Pancreas (tissue), 10 donors: ENCODE measurements around the gene SPDYE2B. TPM values are rescaled to one million over a fixed set of nuclear protein-coding genes. Genes with fewer than 3 reads are reported as not detected.
A peak's percentile ranks its signal among the peaks of the same experiment; 100 is the strongest.
"Not testable (repeated sequence)": the region's sequence is repeated elsewhere in the genome, so short reads cannot be mapped to it uniquely, and the experiment has no call there.

Experiments used
- ATAC-seq, 4 donors: fragments of 200-7000 bp; cut with Tn5 transposase; one replicate each; pipeline versions ENCODE4 v1.8.0 to v1.9.1; 2020; ENCODE audit warnings: mild to moderate bottlenecking in 4 of 4, moderate library complexity in 4 of 4
- DNase-seq, 6 donors: peaks; one replicate each; pipeline ENCODE4 v3.0.0-alpha.2; 2020
- FAIRE-seq: peaks from 2 replicates; lab custom pipeline; 2012; peaks lifted over from hg19 to GRCh38; lab: Jason Lieb, UNC
- H3K27ac ChIP-seq, 4 donors: fragments of 200-600 bp; sonication (generic); 1 replicate in 3 of 4; 2 replicates in 1 of 4; pipeline versions ENCODE4 v1.5.0 to v1.8.0; 2020
- H3K27me3 ChIP-seq, 4 donors: fragments of 200-600 bp; one replicate each; pipeline ENCODE4 v1.8.0; 2021
- H3K36me3 ChIP-seq, 3 donors: fragments of 200-600 bp; sonication (generic) in 1 of 3; one replicate each; pipeline versions ENCODE4 v1.5.0 to v1.8.0; 2020 to 2021
- H3K4me1 ChIP-seq, 3 donors: fragments of 200-600 bp; one replicate each; pipeline ENCODE4 v1.8.0; 2021
- H3K4me3 ChIP-seq, 4 donors: fragments of 200-600 bp; sonication (generic) in 2 of 4; one replicate each; pipeline versions ENCODE4 v1.5.0 to v1.8.0; 2020 to 2021
- H3K9me3 ChIP-seq, 4 donors: fragments of 200-600 bp; one replicate each; pipeline ENCODE4 v1.8.0; 2021
- WGBS, 2 donors: extraction: QIAGEN DNeasy Blood & Tissue Kit; methylation state at CpG; one replicate each; pipeline ENCODE4 v1.1.7; 2013; 5-methylcytosine and 5-hydroxymethylcytosine counted together
- intact Hi-C, 3 donors: fragments of 100-400 bp; cut with DNase I; formaldehyde crosslinking; loops; one replicate each; pipeline versions ENCODE4 v1.11.1 to v1.14.2; 2022
- polyA plus RNA-seq, 2 donors: library from polyadenylated mRNA; stranded (reverse); fragments of 200-250 nt; gene quantifications; one replicate each; pipeline ENCODE4 v1.2.3, GENCODE V29; 2013
- total RNA-seq, 6 donors: library from RNA; stranded (reverse); fragmentation: NEBNext Ultra II Directional in 4 of 6; extraction: Animal tissue kit (Norgen Biotek cat#: 25700) in 4 of 6; gene quantifications; one replicate each; pipeline versions ENCODE4 v1.2.1 to v1.2.4, GENCODE V29; 2021 to 2023
- donor health status: healthy with polysubstance abuse.
- donor health status: DM: no; HTN: no; CAD: no; lungs with moderate emphysema.
- donor health status: DM: no; HTN: no; CAD: no.
- donor health status: control.
- donor health status: control.
- donor health status: Bipolar disorder and iron deficiency.
- donor health status: DM: yes; HTN: yes; CAD: no.
- donor health status: DM: no; HTN: no; CAD: no.
- donor health status: DM: no; HTN: no; CAD: no.
- donor health status: DM: yes; HTN: yes; CAD: no.

Gene SPDYE2B
- total and polyA plus RNA-seq, 8 donors = not detected

- WGBS, 2 donors = 75 to 83% methylated on average over 3 to 4 of the region's 11 CpGs
- ATAC-seq, H3K27ac ChIP-seq, H3K27me3 ChIP-seq, H3K4me3 ChIP-seq, H3K9me3 ChIP-seq, FAIRE-seq, intact Hi-C loops, H3K36me3 ChIP-seq, H3K4me1 ChIP-seq, DNase-seq: not testable (repeated sequence)
Observed at GRCh38 chr7:102664765-102665164, 14.6 kb downstream of the SPDYE2B start.

- H3K4me1 ChIP-seq, ATAC-seq, H3K27ac ChIP-seq, FAIRE-seq, H3K36me3 ChIP-seq, H3K4me3 ChIP-seq, DNase-seq, intact Hi-C loops, H3K9me3 ChIP-seq, H3K27me3 ChIP-seq: not testable (repeated sequence)
- no CpG with 5 or more reads among the region's 16 CpGs for WGBS, 2 donors
Observed at GRCh38 chr7:102666850-102667249, 16.7 kb downstream of the SPDYE2B start.

GRCh38 chr7:102667523-102667922 is 17.4 kb downstream of the SPDYE2B start:
- peak in 3 of 6 donors; percentile 4 to 7 (median 6) for DNase-seq

GRCh38 chr7:102671166-102671955 is 21.2 kb downstream of the SPDYE2B start, which contains the start of gene POLR2J2:
POLR2J2 (minus strand) TSS chr7:102671663; CDS start chr7:102671601, 62 bp downstream.
- H3K4me3 ChIP-seq = peak within 1 kb of the TSS in 1 of 4 donors; percentile 25
- H3K9me3 ChIP-seq, H3K36me3 ChIP-seq, H3K27ac ChIP-seq, FAIRE-seq, H3K4me1 ChIP-seq, H3K27me3 ChIP-seq, intact Hi-C loops: not testable (repeated sequence)
- WGBS, 2 donors = 0% methylated on average over 3 to 43 of the region's 63 CpGs
- ATAC-seq (peak; percentile 64 to 89 (median 84)), DNase-seq (peak in 3 of 6 donors; percentile 14 to 90 (median 86))

More at GRCh38 chr7:102667523-102667922, 17.4 kb downstream of the SPDYE2B start:
- WGBS, 2 donors = 90 to 93% methylated on average over 7 to 9 of the region's 14 CpGs
- H3K4me1 ChIP-seq, FAIRE-seq, H3K4me3 ChIP-seq, H3K9me3 ChIP-seq, intact Hi-C loops, H3K27ac ChIP-seq, H3K27me3 ChIP-seq, ATAC-seq, H3K36me3 ChIP-seq: not testable (repeated sequence)

GRCh38 chr7:102671956-102672307 is 21.8 kb downstream of the SPDYE2B start:
- DNase-seq, H3K27me3 ChIP-seq, H3K36me3 ChIP-seq, H3K4me3 ChIP-seq, FAIRE-seq, intact Hi-C loops, H3K9me3 ChIP-seq, H3K4me1 ChIP-seq, H3K27ac ChIP-seq: not testable (repeated sequence)
- peak in 3 of 4 donors; percentile 39 to 45 (median 42) for ATAC-seq
- no CpG with 5 or more reads among the region's 9 CpGs for WGBS, 2 donors

- DNase-seq, FAIRE-seq, ATAC-seq, H3K36me3 ChIP-seq, H3K4me3 ChIP-seq, H3K4me1 ChIP-seq, H3K27me3 ChIP-seq, H3K9me3 ChIP-seq, H3K27ac ChIP-seq, intact Hi-C loops: not testable (repeated sequence)
- WGBS, 2 donors = no CpG with 5 or more reads among the region's 9 CpGs
Observed at GRCh38 chr7:102673447-102674067, 23.4 kb downstream of the SPDYE2B start.

- H3K27me3 ChIP-seq, H3K27ac ChIP-seq, H3K9me3 ChIP-seq, DNase-seq, intact Hi-C loops, FAIRE-seq, H3K4me3 ChIP-seq, H3K36me3 ChIP-seq, ATAC-seq, H3K4me1 ChIP-seq: not testable (repeated sequence)
- WGBS, 2 donors = 61 to 82% methylated on average over 1 of the region's 2 CpGs
Observed at GRCh38 chr7:102675545-102675944, 25.4 kb downstream of the SPDYE2B start.

GRCh38 chr7:102680780-102681179 is 30.7 kb downstream of the SPDYE2B start:
- H3K36me3 ChIP-seq, H3K4me1 ChIP-seq, H3K27ac ChIP-seq, intact Hi-C loops, H3K27me3 ChIP-seq, H3K4me3 ChIP-seq, FAIRE-seq, H3K9me3 ChIP-seq, DNase-seq: not testable (repeated sequence)
- WGBS, 2 donors = no CpG with 5 or more reads among the region's 5 CpGs
- ATAC-seq = peak in 3 of 4 donors; percentile 6 to 37 (median 25)

- intact Hi-C loops, DNase-seq, H3K4me1 ChIP-seq, H3K9me3 ChIP-seq, H3K36me3 ChIP-seq, H3K4me3 ChIP-seq, H3K27me3 ChIP-seq, FAIRE-seq, H3K27ac ChIP-seq, ATAC-seq: not testable (repeated sequence)
- WGBS, 2 donors = no CpG with 5 or more reads among the region's 5 CpGs
Observed at GRCh38 chr7:102682560-102682959, 32.4 kb downstream of the SPDYE2B start.

GRCh38 chr7:102688299-102689036 is 38.3 kb downstream of the SPDYE2B start:
- H3K27me3 ChIP-seq, FAIRE-seq, H3K4me3 ChIP-seq, H3K4me1 ChIP-seq, H3K27ac ChIP-seq, intact Hi-C loops, H3K9me3 ChIP-seq, H3K36me3 ChIP-seq, DNase-seq: not testable (repeated sequence)
- no CpG with 5 or more reads among the region's 37 CpGs for WGBS, 2 donors
- ATAC-seq = peak; percentile 91 to 96 (median 92)

GRCh38 chr7:102689436-102690282 is 39.5 kb downstream of the SPDYE2B start:
- H3K27me3 ChIP-seq, H3K27ac ChIP-seq, H3K4me1 ChIP-seq, intact Hi-C loops, FAIRE-seq, H3K9me3 ChIP-seq, H3K4me3 ChIP-seq, H3K36me3 ChIP-seq: not testable (repeated sequence)
- DNase-seq (peak in 2 of 6 donors; percentile 30 to 64), ATAC-seq (peak; percentile 25 to 48 (median 38))
- 10 to 26% methylated on average over 7 to 12 of the region's 74 CpGs for WGBS, 2 donors
